PC-3 (cell line): Measurements from ENCODE around the gene KIF6. TPM values are rescaled to one million over a fixed set of nuclear protein-coding genes. Genes with fewer than 3 reads are reported as not detected.
A peak's percentile ranks its signal among the peaks of the same experiment; 100 is the strongest.

ENCODE experiments used
- ATAC-seq: fragments of 200-7000 bp; cut with Tn5 transposase; 2 replicates; pipeline ENCODE4 v1.9.1; 2020; ENCODE audit warnings: mild to moderate bottlenecking, moderate library complexity
- BruUV-seq: library from RNA; stranded (reverse); fragments of 400-500 nt; replicated peaks from 2 replicates; lab custom pipeline; 2021; lab: Mats Ljungman, UMichigan
- CTCF ChIA-PET: fragments of 300-600 bp; sonication (Branson Sonifier 250); formaldehyde crosslinking; loops from one replicate; lab custom pipeline; 2022; ENCODE audit warnings: antibody characterized with exemption; lab: Charles Lee
- POLR2A ChIA-PET: fragments of 300-600 bp; sonication (Branson Sonifier 250); formaldehyde crosslinking; loops from one replicate; lab custom pipeline; 2022; ENCODE audit warnings: antibody characterized with exemption; ENCODE audit not compliant: unreplicated experiment; lab: Charles Lee
- DNase-seq: peaks from one replicate; pipeline ENCODE4 v3.0.0-alpha.2; 2015
- H2AFZ ChIP-seq: fragments of 300-600 bp; sonication (generic); 2 replicates; pipeline ENCODE4 v1.6.0; 2016; ENCODE audit warnings: antibody characterized with exemption, low read length
- H3F3A ChIP-seq: fragments of 300-600 bp; sonication (generic); one replicate; pipeline ENCODE4 v1.6.0; 2017; ENCODE audit warnings: antibody characterized with exemption, low read length, control low read depth, mild to moderate bottlenecking; ENCODE audit not compliant: unreplicated experiment
- H3K27ac ChIP-seq: fragments of 300-600 bp; sonication (generic); 2 replicates; pipeline ENCODE4 v1.5.1; 2016; ENCODE audit warnings: mild to moderate bottlenecking, low read length
- H3K27me3 ChIP-seq: fragments of 300-600 bp; sonication (generic); 2 replicates; pipeline ENCODE4 v1.6.1; 2016; ENCODE audit warnings: low read length, mixed read lengths
- H3K36me3 ChIP-seq: fragments of 300-600 bp; sonication (generic); 2 replicates; pipeline ENCODE4 v1.6.1; 2016; ENCODE audit warnings: low read depth, mixed run types, low read length, mixed read lengths
- H3K4me1 ChIP-seq: fragments of 300-600 bp; sonication (generic); 2 replicates; pipeline ENCODE4 v1.5.1; 2016; ENCODE audit warnings: low read length; ENCODE audit not compliant: insufficient read depth
- H3K4me2 ChIP-seq: fragments of 300-600 bp; sonication (generic); 2 replicates; pipeline ENCODE4 v1.6.0; 2016; ENCODE audit warnings: low read length
- H3K4me3 ChIP-seq: fragments of 300-600 bp; sonication (generic); 2 replicates; pipeline ENCODE4 v1.5.1; 2016; ENCODE audit warnings: mild to moderate bottlenecking, low read length, mixed read lengths
- H3K79me2 ChIP-seq: fragments of 300-600 bp; sonication (generic); 2 replicates; pipeline ENCODE4 v1.6.1; 2017; ENCODE audit warnings: low read length, mixed read lengths
- H3K9ac ChIP-seq: fragments of 300-600 bp; sonication (generic); 2 replicates; pipeline ENCODE4 v1.6.0; 2016; ENCODE audit warnings: mild to moderate bottlenecking, low read length
- H3K9me2 ChIP-seq: fragments of 300-600 bp; sonication (generic); replicated peaks from 2 replicates; pipeline ENCODE4 v1.6.1; 2016; ENCODE audit warnings: mixed run types, low read length, mixed read lengths
- H3K9me3 ChIP-seq: fragments of 300-600 bp; sonication (generic); 2 replicates; pipeline ENCODE4 v1.6.1; 2016; ENCODE audit warnings: low read length, mixed read lengths
- H4K20me1 ChIP-seq: fragments of 300-600 bp; sonication (generic); 2 replicates; pipeline ENCODE4 v1.6.1; 2016; ENCODE audit warnings: low read length, mixed read lengths
- EZH2 ChIP-seq: fragments of 300-600 bp; sonication (generic); IDR thresholded peaks from one replicate; pipeline ENCODE4 v1.6.1; 2017; ENCODE audit warnings: antibody characterized with exemption, mild to moderate bottlenecking, low read length; ENCODE audit not compliant: unreplicated experiment
- EZH2phosphoT487 ChIP-seq: fragments of 300-600 bp; sonication (generic); IDR thresholded peaks from 2 replicates; pipeline ENCODE4 v1.6.1; 2018; ENCODE audit warnings: mild to moderate bottlenecking, antibody characterized with exemption, low read length, borderline replicate concordance
- intact Hi-C: fragments of 100-400 bp; cut with micrococcal nuclease; formaldehyde crosslinking; loops from 2 replicates; pipeline ENCODE4 v1.9.0; 2023
- total RNA-seq: library from RNA; depleted of rRNA; stranded (reverse); fragments of >200 nt; gene quantifications from 2 replicates; pipeline ENCODE4 v1.2.3, GENCODE V29; 2014
- TF ChIP-seq, protein P1 (sequence below): fragments of 300-600 bp; sonication (generic); conservative IDR thresholded peaks from 2 replicates; pipeline ENCODE4 v1.5.1; 2017; ENCODE audit warnings: antibody characterized with exemption, low read depth, mild to moderate bottlenecking, low read length

The KIF6 gene
- total RNA-seq, 1 experiment from 2014 or later, result 0.07 TPM

DNA sequence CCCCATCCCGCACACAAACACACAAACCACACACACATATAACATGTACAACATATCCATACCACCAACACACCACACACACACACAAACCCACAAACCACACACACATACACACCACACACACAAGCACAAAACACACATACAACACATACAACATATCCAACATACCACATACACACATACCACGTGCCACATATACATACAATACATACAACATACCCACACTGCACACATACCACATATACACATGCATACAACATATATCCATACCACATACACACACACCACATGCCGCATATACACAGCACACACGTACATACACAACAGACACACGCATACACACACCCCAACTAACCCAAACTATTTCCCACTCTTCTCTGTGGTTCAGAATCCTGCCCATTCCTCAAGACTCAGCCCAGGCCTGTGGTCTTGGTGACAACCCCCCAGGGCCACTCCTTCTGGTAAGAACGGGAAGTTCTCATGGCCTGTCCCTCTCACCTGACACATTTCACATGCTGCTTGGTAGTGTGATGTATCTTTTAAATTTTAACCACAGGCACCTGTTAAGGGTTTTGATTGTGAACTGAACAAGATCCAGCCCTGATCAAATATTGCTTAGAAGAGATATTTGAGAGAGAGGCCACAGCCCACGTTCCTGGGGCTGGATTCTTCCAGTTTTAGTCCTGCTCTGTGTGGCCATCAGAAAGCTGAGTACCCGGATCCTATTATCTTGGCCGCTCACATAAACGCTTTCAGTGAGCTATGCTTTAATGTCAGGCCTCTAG lies 346.8 kb downstream of the KIF6 start:
- Histone ChIP-seq H3K36me3 (no peaks in the 10 kb centered on the region), H4K20me1 (no peaks in the 10 kb centered on the region), H3K9ac (no peak overlapping the region), H2AFZ (no peak overlapping the region), H3K27me3 (peaks cover 35% of the 10 kb centered on the region), H3K79me2 (no peaks in the 10 kb centered on the region), H3F3A (no peaks in the 10 kb centered on the region), H3K4me3 (no peak overlapping the region), H3K9me3 (no peaks in the 10 kb centered on the region), H3K27ac (no peak overlapping the region), H3K4me1 (no peaks in the 10 kb centered on the region), H3K4me2 (no peak overlapping the region), H3K9me2 (no peaks in the 10 kb centered on the region)
- intact Hi-C loops, result no loop called here
- BruUV-seq, result no TSS peak
- ATAC-seq, result no peak
- TF ChIP-seq, protein P1, sequence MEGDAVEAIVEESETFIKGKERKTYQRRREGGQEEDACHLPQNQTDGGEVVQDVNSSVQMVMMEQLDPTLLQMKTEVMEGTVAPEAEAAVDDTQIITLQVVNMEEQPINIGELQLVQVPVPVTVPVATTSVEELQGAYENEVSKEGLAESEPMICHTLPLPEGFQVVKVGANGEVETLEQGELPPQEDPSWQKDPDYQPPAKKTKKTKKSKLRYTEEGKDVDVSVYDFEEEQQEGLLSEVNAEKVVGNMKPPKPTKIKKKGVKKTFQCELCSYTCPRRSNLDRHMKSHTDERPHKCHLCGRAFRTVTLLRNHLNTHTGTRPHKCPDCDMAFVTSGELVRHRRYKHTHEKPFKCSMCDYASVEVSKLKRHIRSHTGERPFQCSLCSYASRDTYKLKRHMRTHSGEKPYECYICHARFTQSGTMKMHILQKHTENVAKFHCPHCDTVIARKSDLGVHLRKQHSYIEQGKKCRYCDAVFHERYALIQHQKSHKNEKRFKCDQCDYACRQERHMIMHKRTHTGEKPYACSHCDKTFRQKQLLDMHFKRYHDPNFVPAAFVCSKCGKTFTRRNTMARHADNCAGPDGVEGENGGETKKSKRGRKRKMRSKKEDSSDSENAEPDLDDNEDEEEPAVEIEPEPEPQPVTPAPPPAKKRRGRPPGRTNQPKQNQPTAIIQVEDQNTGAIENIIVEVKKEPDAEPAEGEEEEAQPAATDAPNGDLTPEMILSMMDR, result no peak
- TF ChIP-seq EZH2 (no peak), EZH2phosphoT487 (no peak)
- DNase-seq, result no peak
- CTCF ChIA-PET, result no interaction called here
- POLR2A ChIA-PET, result no interaction called here

DNA sequence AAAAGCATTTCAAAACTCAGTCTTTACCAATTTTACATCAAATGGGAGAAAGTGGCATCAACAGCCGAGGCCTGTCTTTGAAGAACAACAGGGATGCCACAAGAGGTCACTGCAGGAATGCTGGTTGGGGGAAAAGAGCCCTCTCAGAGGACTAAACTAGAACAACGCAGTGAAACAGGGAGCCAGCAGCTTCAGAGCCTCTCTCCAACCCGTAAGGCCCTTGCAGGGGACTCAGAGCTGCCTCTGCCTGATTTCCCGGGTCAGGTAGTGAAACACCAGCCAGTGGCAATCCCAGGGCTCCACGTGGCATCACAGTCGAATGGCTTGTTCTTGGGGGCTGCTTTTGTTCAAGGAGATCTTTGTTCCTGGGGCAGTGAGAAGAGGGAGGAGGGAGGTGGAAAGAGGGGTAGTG lies 347.7 kb downstream of the KIF6 start:
- ATAC-seq (no peak), DNase-seq (peak; percentile 64)
- TF ChIP-seq EZH2 (no peak), EZH2phosphoT487 (no peak)
- TF ChIP-seq, protein P1, result peak; percentile 72
- no peaks in the 10 kb centered on the region for H3K79me2 ChIP-seq
- H3K9ac ChIP-seq, result no peak overlapping the region
- no peak overlapping the region for H3K4me3 ChIP-seq
- H3K27ac ChIP-seq, result no peak overlapping the region
- POLR2A ChIA-PET, result no interaction called here
- CTCF ChIA-PET, result no interaction called here
- intact Hi-C loops, result no loop called here
- no peaks in the 10 kb centered on the region for H3K9me2 ChIP-seq
- no peaks in the 10 kb centered on the region for H3K9me3 ChIP-seq
- H3K27me3 ChIP-seq, result peaks cover 41% of the 10 kb centered on the region
- no peaks in the 10 kb centered on the region for H3F3A ChIP-seq
- H2AFZ ChIP-seq, result no peak overlapping the region
- H3K36me3 ChIP-seq, result no peaks in the 10 kb centered on the region
- H3K4me1 ChIP-seq, result no peaks in the 10 kb centered on the region
- no peak overlapping the region for H3K4me2 ChIP-seq
- no TSS peak for BruUV-seq
- H4K20me1 ChIP-seq, result no peaks in the 10 kb centered on the region

DNA sequence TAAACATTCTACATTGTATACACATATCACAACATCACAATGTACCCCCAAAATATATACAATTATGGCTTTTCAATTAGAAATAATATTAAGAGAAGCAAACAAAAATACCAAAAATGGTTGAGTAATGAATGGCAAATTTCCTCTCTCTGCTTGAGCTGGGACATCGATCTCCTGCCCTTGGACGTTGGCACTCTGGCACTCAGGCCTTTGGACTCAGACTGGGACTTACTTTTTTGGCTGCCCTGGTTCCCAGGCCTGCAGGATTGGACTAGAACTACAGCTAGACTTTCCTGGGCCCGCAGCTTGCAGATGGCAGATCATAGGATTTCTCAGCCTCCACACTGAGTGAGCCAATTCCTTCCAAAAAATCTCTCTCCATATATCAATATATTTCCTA lies 349.8 kb downstream of the KIF6 start:
- H3K4me1 ChIP-seq, result no peaks in the 10 kb centered on the region
- no peaks in the 10 kb centered on the region for H3K9me3 ChIP-seq
- POLR2A ChIA-PET, result no interaction called here
- intact Hi-C loops, result no loop called here
- H3K9me2 ChIP-seq, result no peaks in the 10 kb centered on the region
- no peak overlapping the region for H2AFZ ChIP-seq
- peaks cover 33% of the 10 kb centered on the region for H3K27me3 ChIP-seq
- no peak for DNase-seq
- ATAC-seq, result no peak
- H3K36me3 ChIP-seq, result no peaks in the 10 kb centered on the region
- CTCF ChIA-PET, result no interaction called here
- H3K79me2 ChIP-seq, result no peaks in the 10 kb centered on the region
- BruUV-seq, result no TSS peak
- H4K20me1 ChIP-seq, result no peaks in the 10 kb centered on the region
- H3K9ac ChIP-seq, result no peak overlapping the region
- no peak overlapping the region for H3K4me2 ChIP-seq
- TF ChIP-seq, protein P1, result no peak
- TF ChIP-seq EZH2, result no peak
- TF ChIP-seq EZH2phosphoT487, result no peak
- H3F3A ChIP-seq, result no peaks in the 10 kb centered on the region
- H3K27ac ChIP-seq, result no peak overlapping the region
- H3K4me3 ChIP-seq, result no peak overlapping the region
